ENCODE results near the gene ARF3.

DNA sequence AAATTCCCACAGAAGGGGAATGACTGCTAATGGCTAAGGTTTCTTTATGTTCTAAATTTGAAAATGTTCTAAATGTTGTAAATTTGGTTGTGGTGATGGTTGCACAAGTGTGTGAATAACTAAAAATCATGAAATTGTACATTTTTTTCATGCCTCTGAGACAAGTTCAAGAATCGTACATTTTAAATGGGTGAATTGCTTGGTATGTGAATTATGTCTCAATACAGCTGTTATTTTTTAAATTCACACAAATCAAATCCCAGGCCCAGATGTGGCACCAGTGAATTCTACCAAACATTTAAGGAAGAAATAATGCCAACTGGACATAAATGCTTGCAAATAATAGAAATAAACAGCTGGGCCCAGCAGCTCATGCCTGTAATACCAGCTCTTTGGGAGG lies 63.0 kb downstream of the ARF3 start:
- no peak for TF ChIP-seq POLR2AphosphoS5 (IDR thresholded peaks at IDR 0.05; ENCODE audit: low read depth, low read length)
- no peak for TF ChIP-seq POLR2A (IDR thresholded peaks at IDR 0.05; ENCODE audit: low read depth, low read length)

Measured in GM12892 (cell line).